Activated T-helper 2 cell treated with anti-CD3 and anti-CD28 coated beads, Interferon-gamma antibody, Interleukin-2, Interleukin-4, amounts not matched to agents 10 μg/mL and 5 μg/mL and 100 μg/mL, durations not matched to agents 14 hours and 24 hours and 36 hours (primary cell): ENCODE data around the gene M1AP. TPM values are rescaled to one million over a fixed set of nuclear protein-coding genes. Genes with fewer than 3 reads are reported as not detected.

ENCODE experiments used
- DNase-seq: peaks from one replicate; pipeline ENCODE4 v3.0.0; 2021; ENCODE audit warnings: low spot score
- H3K27ac Mint-ChIP-seq: one replicate; pipeline ENCODE4 v1.8.0; 2021; ENCODE audit warnings: mixed read lengths
- H3K27me3 Mint-ChIP-seq: one replicate; pipeline ENCODE4 v1.8.0; 2021; ENCODE audit warnings: low read depth, mixed read lengths
- H3K36me3 Mint-ChIP-seq: one replicate; pipeline ENCODE4 v1.8.0; 2021; ENCODE audit warnings: low read depth, mixed read lengths
- H3K4me1 Mint-ChIP-seq: one replicate; pipeline ENCODE4 v1.8.0; 2021; ENCODE audit warnings: low read depth, mixed read lengths
- H3K4me3 Mint-ChIP-seq: one replicate; pipeline ENCODE4 v1.8.0; 2021; ENCODE audit warnings: low read depth, mild to moderate bottlenecking, moderate library complexity, mixed read lengths
- H3K9me3 Mint-ChIP-seq: one replicate; pipeline ENCODE4 v1.8.0; 2021; ENCODE audit warnings: mixed read lengths
- intact Hi-C: fragments of 100-400 bp; cut with micrococcal nuclease; formaldehyde crosslinking; loops from one replicate; pipeline ENCODE4 v1.15.1; 2023
- total RNA-seq: library from RNA; stranded (reverse); gene quantifications from 2 replicates; pipeline ENCODE4 v1.2.3, GENCODE V29; 2022

M1AP gene
- total RNA-seq, 1 donor from 2014 or later: not detected

DNA sequence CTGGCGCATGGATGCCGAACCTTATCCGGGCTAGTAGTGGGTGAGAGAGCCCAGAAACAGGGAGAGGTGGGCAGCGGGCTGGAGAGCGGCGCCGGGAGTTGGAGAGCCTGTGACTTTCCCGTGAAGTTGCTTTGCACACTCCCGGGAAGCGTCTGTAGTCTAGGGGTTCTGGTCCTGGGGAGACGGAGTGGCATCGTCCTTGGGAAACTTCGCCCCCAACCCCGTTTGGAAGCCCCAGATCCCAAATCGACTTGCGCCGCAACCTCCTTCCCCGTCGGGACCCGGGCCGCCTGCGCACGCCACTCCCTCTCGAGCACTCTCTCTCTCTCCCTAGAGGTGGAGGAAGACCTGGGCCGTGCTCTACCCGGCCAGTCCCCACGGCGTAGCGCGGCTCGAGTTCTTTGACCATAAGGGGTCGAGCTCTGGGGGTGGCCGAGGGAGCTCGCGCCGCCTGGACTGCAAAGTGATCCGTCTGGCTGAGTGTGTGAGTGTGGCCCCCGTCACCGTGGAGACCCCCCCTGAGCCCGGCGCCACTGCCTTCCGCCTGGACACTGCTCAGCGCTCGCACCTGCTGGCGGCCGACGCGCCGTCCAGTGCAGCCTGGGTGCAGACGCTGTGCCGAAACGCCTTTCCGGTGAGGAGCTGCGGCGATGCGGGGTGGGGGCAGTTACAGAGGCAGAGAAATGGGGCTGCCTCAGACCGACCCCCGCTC lies 93.2 kb downstream of the M1AP start:
- H3K36me3 Mint-ChIP-seq: peaks cover 25% of the 10 kb centered on the region
- peak overlapping the region; percentile 97 for H3K4me3 Mint-ChIP-seq
- peak; percentile 36 for DNase-seq
- H3K4me1 Mint-ChIP-seq: peaks cover 29% of the 10 kb centered on the region
- intact Hi-C loops: loop anchor here (1.0 to 2.0 kb wide), 3 partner anchors 11 to 30 kb away; partner anchors contain the start of genes AUP1 and HTRA2
- no peaks in the 10 kb centered on the region for H3K27me3 Mint-ChIP-seq
- peak overlapping the region; percentile 96 for H3K27ac Mint-ChIP-seq
- H3K9me3 Mint-ChIP-seq: no peaks in the 10 kb centered on the region

GRCh38 chr2:74553892-74554819 lies 94.0 kb downstream of the M1AP start, which contains the start of the genes DOK1 and LOXL3:
DOK1 (plus strand) TSS chr2:74554720; CDS start chr2:74554755, 35 bp downstream.
LOXL3 (minus strand) TSS chr2:74553942; CDS start chr2:74552634, 1,308 bp downstream.
- intact Hi-C loops: loop anchor here (1.0 to 2.0 kb wide), 3 partner anchors 12 to 31 kb away; partner anchors contain the start of genes AUP1 and HTRA2
- DNase-seq: peak; percentile 81
- peak within 1 kb of the TSS; percentile 97 for H3K4me3 Mint-ChIP-seq
- no peaks in the 10 kb centered on the region for H3K27me3 Mint-ChIP-seq
- peak within 1 kb of the TSS; percentile 96 for H3K27ac Mint-ChIP-seq
- H3K36me3 Mint-ChIP-seq: peaks cover 25% of the 10 kb centered on the region
- no peaks in the 10 kb centered on the region for H3K9me3 Mint-ChIP-seq
- H3K4me1 Mint-ChIP-seq: peaks cover 32% of the 10 kb centered on the region

DNA sequence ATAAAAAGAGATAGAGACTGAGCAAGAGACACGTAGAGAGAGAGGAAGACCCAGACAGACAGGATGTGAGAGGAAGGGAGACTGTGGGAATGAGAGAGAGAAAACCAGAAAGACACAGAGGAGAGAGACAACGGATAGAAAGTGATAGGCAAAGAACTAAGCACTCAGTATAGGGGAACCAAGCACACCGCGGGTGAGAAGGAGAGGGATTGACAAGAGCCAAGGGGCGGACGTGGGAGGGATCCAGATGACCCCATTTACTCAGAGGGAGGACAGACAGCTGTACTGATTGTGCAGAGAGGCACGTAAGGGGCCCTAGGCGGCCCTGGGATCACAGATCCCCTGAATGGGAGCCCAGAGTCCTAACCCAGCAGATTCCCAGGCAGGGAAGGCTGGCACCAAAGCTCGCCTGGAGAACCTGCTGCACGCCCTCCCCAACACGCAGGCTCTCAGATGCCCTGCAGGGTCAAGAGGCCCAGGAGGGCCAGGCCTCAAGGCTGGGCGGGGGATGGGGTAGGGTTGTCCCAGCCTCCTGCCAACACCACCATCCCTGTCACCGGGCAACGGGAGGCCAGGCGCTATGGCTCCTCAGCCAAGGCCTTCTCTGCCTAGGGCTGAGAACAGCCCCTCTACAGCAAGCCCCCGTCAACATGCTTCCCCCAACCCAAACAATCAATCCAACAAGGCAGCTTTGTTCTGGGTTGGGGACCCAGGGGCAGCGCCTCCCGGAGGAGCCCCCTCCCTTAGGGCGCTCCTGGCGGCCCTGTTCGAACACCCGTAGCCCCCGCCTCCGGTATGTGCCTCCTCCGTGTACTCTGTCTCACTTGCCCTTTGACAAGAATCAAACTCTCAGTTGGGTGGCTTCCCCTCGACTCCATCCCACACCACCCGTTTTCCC lies 95.0 kb downstream of the M1AP start:
- H3K4me1 Mint-ChIP-seq: peaks cover 33% of the 10 kb centered on the region
- intact Hi-C loops: no loop called here
- DNase-seq: no peak

DNA sequence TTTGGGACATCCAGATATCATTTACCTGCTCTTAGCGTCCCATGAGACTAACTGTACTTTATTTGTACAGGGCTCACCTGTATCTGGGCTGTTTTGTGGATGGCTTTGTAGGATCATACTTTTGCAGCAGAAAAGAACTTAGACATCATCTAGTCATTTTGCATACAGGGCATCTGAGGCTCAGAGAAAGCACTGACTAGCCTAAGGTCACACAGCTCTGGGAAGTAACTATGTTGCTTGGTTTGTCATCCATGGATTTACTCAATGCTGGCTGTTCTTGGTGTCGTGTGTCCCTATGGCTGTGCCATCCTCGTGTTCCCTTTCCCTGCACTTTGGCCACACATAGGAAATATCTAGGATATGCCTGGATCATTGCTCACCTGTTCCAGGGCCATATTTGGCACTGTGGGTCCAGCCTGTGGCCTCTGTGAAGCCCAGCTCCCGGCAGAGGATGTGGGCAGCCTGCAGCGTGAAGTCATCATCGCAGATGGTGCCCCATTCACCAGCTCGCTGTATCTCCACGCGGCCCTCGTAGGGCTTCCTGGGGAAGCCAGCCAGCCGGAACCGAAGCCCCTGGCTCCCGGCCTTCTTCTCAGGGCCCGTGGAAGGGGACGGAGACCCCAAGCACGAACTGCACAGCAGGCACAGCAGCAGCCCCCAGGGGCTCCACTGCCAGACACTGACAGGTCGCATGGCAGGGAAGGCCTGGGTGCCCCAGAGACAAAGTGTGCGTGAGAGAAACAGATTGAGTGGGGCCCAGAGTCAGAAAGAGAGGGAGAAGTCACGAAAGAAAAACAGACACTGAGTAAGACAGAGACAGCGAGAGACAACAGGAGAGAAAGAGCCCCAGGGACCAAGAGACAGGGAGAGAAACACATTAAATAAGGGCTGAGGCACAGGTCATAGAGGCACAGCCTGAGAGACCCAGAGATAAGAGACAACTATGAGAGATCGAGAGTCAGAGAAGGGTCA lies 95.9 kb downstream of the M1AP start:
- H3K27me3 Mint-ChIP-seq: peaks cover 11% of the 10 kb centered on the region
- H3K27ac Mint-ChIP-seq: peak overlapping the region; percentile 26
- peak overlapping the region; percentile 30 for H3K4me3 Mint-ChIP-seq
- peaks cover 37% of the 10 kb centered on the region for H3K4me1 Mint-ChIP-seq
- no peak for DNase-seq
- intact Hi-C loops: no loop called here
- H3K9me3 Mint-ChIP-seq: no peaks in the 10 kb centered on the region
- peaks cover 22% of the 10 kb centered on the region for H3K36me3 Mint-ChIP-seq

More for the DNA sequence above, 95.0 kb downstream of the M1AP start:
- Mint-ChIP-seq H3K36me3 (peaks cover 25% of the 10 kb centered on the region), H3K27ac (peak overlapping the region; percentile 48), H3K27me3 (peaks cover 3% of the 10 kb centered on the region), H3K4me3 (peak overlapping the region; percentile 74), H3K9me3 (no peaks in the 10 kb centered on the region)

DNA sequence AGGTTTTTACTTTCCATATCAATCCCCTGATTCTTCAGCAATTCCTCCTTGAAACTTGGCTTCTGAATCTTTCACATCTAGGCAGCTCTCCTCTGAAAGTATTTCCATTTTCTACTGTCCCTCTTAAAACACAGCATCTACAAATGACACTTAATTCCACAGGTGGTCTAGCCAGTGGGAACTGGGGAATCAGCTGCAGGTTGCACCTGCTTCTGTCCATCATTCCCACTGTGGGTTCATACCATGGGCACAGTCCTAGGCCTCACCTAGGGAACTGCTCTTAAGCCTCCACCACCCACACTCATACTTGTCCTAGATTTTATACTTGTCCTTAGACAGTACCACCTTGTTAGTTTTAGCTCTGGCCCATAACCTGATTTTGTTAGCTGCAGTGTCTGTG lies 96.6 kb downstream of the M1AP start:
- no peak overlapping the region for H3K27ac Mint-ChIP-seq
- H3K27me3 Mint-ChIP-seq: peaks cover 13% of the 10 kb centered on the region
- H3K4me3 Mint-ChIP-seq: peak overlapping the region; percentile 17
- H3K36me3 Mint-ChIP-seq: peaks cover 15% of the 10 kb centered on the region
- H3K4me1 Mint-ChIP-seq: peaks cover 37% of the 10 kb centered on the region
- H3K9me3 Mint-ChIP-seq: no peaks in the 10 kb centered on the region
- no peak for DNase-seq
- intact Hi-C loops: no loop called here

- no peak for DNase-seq
- H3K27ac Mint-ChIP-seq: no peak overlapping the region
- H3K27me3 Mint-ChIP-seq: peaks cover 23% of the 10 kb centered on the region
- peaks cover 6% of the 10 kb centered on the region for H3K36me3 Mint-ChIP-seq
- peak overlapping the region; percentile 79 for H3K4me3 Mint-ChIP-seq
- H3K4me1 Mint-ChIP-seq: peaks cover 41% of the 10 kb centered on the region
- intact Hi-C loops: no loop called here
- no peaks in the 10 kb centered on the region for H3K9me3 Mint-ChIP-seq
Observed at GRCh38 chr2:74550231-74550630, 97.9 kb downstream of the M1AP start.

DNA sequence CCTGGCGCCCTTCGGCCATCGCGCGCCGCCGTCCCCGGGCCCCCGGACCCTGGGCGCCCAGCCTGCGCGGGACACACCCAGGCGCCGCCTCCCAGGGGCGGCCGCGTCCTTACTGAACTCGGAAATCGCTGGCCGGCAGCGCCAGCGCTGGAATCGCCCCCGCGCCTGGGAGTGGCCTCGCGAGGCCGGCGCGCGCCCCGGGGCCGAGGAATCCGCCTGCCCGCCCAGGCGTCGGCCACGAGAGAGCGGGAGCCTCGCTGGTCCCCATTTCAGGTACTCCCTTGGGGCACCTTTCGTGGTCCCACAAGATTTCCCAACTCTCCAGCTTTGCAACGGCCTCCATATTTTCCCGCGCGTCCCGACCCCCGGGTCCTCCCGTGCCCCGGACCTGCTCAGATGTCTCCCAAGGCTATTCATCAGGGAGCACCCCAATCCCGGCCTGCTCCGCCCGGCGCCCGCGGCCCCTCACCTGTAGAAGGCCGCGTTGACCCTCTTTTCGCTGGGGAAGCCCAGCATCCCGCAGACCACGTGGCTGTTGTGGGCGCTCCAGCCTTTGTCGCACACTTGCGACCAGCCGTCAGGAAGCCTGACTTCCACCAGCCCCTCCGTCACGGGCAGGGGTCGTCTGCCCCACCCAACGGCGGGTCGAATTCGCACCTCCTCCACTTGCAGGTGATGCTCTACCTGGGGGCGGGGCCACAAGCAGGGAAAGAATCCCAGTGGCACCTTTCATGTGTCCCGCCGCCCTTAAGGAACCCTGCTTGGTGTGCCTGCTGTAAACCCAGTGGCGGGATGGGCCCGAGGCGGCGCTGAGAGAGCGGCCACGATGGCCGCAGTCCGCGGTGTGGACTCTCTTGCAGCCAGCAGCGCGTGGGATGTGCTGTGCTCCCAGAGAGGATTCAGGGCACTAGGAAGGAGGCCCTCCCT lies 99.0 kb downstream of the M1AP start:
- H3K36me3 Mint-ChIP-seq: no peaks in the 10 kb centered on the region
- H3K27ac Mint-ChIP-seq: peak overlapping the region; percentile 33
- H3K4me1 Mint-ChIP-seq: peaks cover 41% of the 10 kb centered on the region
- H3K27me3 Mint-ChIP-seq: peaks cover 29% of the 10 kb centered on the region
- intact Hi-C loops: loop anchor here (2.0 kb wide), 1 partner anchor 18 kb away; no protein-coding TSS in a partner anchor
- peak; percentile 31 for DNase-seq
- peak overlapping the region; percentile 79 for H3K4me3 Mint-ChIP-seq
- no peaks in the 10 kb centered on the region for H3K9me3 Mint-ChIP-seq

DNA sequence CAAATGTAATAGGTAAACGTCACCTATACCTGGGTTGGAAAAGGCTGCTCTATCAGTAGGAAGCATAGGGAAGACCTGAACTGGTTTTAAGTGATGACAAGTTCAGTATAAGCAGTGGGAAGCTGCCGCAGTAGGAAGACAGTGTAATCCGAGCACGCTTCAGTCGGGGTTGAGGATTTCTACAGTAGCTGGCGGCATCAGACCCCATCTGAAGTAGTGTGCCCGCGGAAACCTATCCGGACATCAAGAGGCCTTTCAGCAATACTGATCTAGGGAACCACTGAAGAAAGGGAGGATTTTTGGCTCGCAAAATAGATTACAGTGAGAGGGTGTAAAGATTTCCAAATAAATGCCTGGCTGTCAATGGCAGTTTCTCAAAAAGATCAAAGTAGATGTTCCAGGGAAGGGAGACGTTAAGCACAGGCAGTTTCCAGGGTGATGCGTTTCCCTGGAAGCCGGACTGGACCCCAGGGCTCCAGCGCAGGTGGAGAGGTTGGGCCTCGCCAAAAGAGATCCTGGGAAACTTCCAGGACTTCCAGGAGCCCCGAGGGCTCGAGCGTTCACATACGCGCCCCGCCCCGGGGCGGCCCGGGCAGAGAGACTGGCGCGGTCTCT lies 99.7 kb downstream of the M1AP start:
- no peak for DNase-seq
- Mint-ChIP-seq H3K27ac (peak overlapping the region; percentile 58), H3K27me3 (peaks cover 29% of the 10 kb centered on the region), H3K9me3 (no peaks in the 10 kb centered on the region), H3K4me1 (peaks cover 37% of the 10 kb centered on the region), H3K36me3 (no peaks in the 10 kb centered on the region), H3K4me3 (peak overlapping the region; percentile 81)
- intact Hi-C loops: loop anchor here (2.0 kb wide), 1 partner anchor 18 kb away; no protein-coding TSS in a partner anchor

GRCh38 chr2:74546004-74546403 lies 102.1 kb downstream of the M1AP start:
- no peak overlapping the region for H3K4me3 Mint-ChIP-seq
- no peak overlapping the region for H3K27ac Mint-ChIP-seq
- no peaks in the 10 kb centered on the region for H3K36me3 Mint-ChIP-seq
- H3K9me3 Mint-ChIP-seq: no peaks in the 10 kb centered on the region
- intact Hi-C loops: no loop called here
- peaks cover 33% of the 10 kb centered on the region for H3K27me3 Mint-ChIP-seq
- DNase-seq: no peak
- H3K4me1 Mint-ChIP-seq: peaks cover 28% of the 10 kb centered on the region

DNA sequence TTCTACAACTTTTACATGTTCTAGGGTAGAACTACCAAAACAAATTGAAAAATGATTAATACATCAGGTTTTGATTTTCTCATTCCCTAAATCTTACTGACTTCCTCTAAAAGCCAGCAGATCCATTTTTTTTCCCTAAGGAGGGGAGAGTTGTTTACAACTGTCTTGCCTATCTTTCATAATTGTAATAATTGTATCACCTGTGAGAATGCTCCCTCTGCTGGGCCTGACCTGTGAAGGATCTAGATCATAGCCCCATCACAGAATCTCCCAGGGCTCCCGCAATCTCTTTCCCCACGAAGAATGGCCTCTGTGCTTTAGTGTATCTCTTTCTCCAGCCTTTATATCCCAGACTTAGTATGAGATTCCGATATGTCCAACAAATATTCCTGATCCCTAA lies 103.5 kb downstream of the M1AP start:
- Mint-ChIP-seq H3K4me1 (peaks cover 21% of the 10 kb centered on the region), H3K27me3 (peaks cover 33% of the 10 kb centered on the region), H3K36me3 (no peaks in the 10 kb centered on the region), H3K27ac (no peak overlapping the region), H3K4me3 (no peak overlapping the region), H3K9me3 (no peaks in the 10 kb centered on the region)
- intact Hi-C loops: no loop called here
- DNase-seq: no peak
